Measurements from ENCODE around the gene AARS2.

The AARS2 gene

GRCh38 chr6:44276667-44277640, 36.2 kb downstream of the AARS2 start:
- no peak for DNase-seq

GRCh38 chr6:44275749-44276648, 37.1 kb downstream of the AARS2 start:
- no peak for DNase-seq

- DNase-seq, result no peak
Measured at GRCh38 chr6:44275271-44275748, 37.8 kb downstream of the AARS2 start.

GRCh38 chr6:44273617-44274016, 39.5 kb downstream of the AARS2 start:
- no peak for DNase-seq

- DNase-seq, result no peak
Measured at GRCh38 chr6:44272999-44273566, 40.1 kb downstream of the AARS2 start.

GRCh38 chr6:44272529-44272928, 40.6 kb downstream of the AARS2 start:
- no peak for DNase-seq

GRCh38 chr6:44271914-44272313, 41.2 kb downstream of the AARS2 start:
- DNase-seq, result no peak

GRCh38 chr6:44271406-44271723, 41.8 kb downstream of the AARS2 start:
- DNase-seq, result no peak

GRCh38 chr6:44270526-44271405, 42.4 kb downstream of the AARS2 start:
- peak in 3 of 56 donors; percentile 11 to 64 (median 27) for DNase-seq

- peak in 25 of 56 donors; percentile 13 to 68 (median 31) for DNase-seq
Measured at GRCh38 chr6:44269921-44270525, 43.1 kb downstream of the AARS2 start, which contains the start of gene TMEM151B. Gene TMEM151B (plus strand): TSS chr6:44270450. CDS start chr6:44270743, 293 bp downstream.

GRCh38 chr6:44269178-44269920, 43.8 kb downstream of the AARS2 start:
- DNase-seq, result no peak

- peak in 39 of 56 donors; percentile 8 to 80 (median 33) for DNase-seq
Measured at GRCh38 chr6:44268095-44268628, 45.0 kb downstream of the AARS2 start.

- DNase-seq, result no peak
Measured at GRCh38 chr6:44267252-44267651, 45.9 kb downstream of the AARS2 start.

GRCh38 chr6:44266347-44266746, 46.8 kb downstream of the AARS2 start:
- no peak for DNase-seq

GRCh38 chr6:44265722-44266233, 47.4 kb downstream of the AARS2 start:
- no peak for DNase-seq

- peak; percentile 41 to 96 (median 85) for DNase-seq
Measured at GRCh38 chr6:44265007-44265721, 48.0 kb downstream of the AARS2 start, which contains the start of gene NFKBIE. Gene NFKBIE (minus strand): TSS chr6:44265551. CDS start chr6:44265346, 205 bp downstream.

- peak in 4 of 56 donors; percentile 12 to 32 (median 24) for DNase-seq
Measured at GRCh38 chr6:44264154-44265006, 48.8 kb downstream of the AARS2 start.

Measured in nucleus accumbens (tissue), 56 donors.